GM12878 (cell line): ENCODE results near the gene WNT5A.

ENCODE experiments used
- CREM ChIP-seq: IDR thresholded peaks from 2 replicates; pipeline ENCODE4 v1.6.1; 2014; ENCODE audit warnings: antibody characterized with exemption, low read depth
- CTCF ChIP-seq, 3 experiments: IDR thresholded peaks in 2 of 3; conservative IDR thresholded peaks in 1 of 3; 2 replicates each; pipeline ENCODE4 v1.5.1; 2011; ENCODE audit warnings: low read depth in 3 of 3, low read length in 3 of 3, mild to moderate bottlenecking in 3 of 3, control low read depth in 2 of 3, moderate library complexity in 2 of 3, inconsistent platforms in 1 of 3, mixed read lengths in 1 of 3; ENCODE audit not compliant: control insufficient read depth in 2 of 3, insufficient read depth in 1 of 3; ENCODE audit errors: extremely low read depth in 1 of 3
- POLR2A ChIP-seq: IDR thresholded peaks from 2 replicates; pipeline ENCODE4 v1.6.1; 2011; ENCODE audit warnings: low read depth, mild to moderate bottlenecking, low read length

DNA sequence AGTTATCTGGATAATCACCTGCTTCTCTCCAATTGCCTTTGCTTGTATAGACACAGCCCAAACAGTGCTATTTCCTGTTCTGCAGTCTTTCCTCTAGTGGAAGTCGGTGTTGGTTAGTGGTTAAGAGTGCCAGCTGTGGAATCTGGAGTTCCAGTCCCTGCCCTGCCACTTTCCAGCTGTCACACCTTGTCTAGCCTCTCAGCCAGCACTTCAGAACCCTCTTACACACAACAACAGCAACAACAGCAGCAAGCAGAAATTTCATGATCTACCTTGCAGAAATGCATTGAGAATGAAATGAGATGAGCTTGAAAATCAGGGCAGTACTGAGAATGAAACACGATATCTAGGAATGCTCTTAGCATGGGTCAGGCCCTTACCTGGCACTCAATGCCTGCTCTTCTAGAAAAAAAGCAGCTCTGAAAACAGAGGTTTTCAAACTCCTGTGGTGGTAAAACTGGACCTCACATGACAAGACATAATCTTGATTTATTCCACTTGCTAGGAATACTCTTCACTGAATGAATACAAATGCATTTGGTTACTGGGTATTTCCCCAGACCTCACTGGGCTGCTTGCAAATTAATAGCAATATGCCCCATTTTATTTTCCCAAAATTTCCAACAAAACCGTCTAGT lies 3.3 kb upstream of the WNT5A start:
- TF ChIP-seq POLR2A (no peak), CTCF (IDR thresholded peaks at IDR 0.05 in 2 of 3, conservative IDR thresholded peaks at IDR 0.05 in 1 of 3; ENCODE audit: control insufficient read depth in 2 of 3, extremely low read depth in 1 of 3, insufficient read depth in 1 of 3, low read depth in 3 of 3, low read length in 3 of 3) (no peak), CREM (no peak)
